DOHH2 (cell line): Measurements from ENCODE around the gene HMGB1.

Source experiments
- H3F3A ChIP-seq: fragments of 200-600 bp; sonication (generic), shearing (Covaris generic); 2 replicates; pipeline ENCODE4 v1.6.0; 2016; ENCODE audit warnings: antibody characterized with exemption, mild to moderate bottlenecking; ENCODE audit not compliant: control insufficient read depth, insufficient read depth
- H3K27ac ChIP-seq: fragments of 200-600 bp; sonication (generic); 2 replicates; pipeline ENCODE4 v1.5.1; 2014; ENCODE audit warnings: low read depth, mild to moderate bottlenecking, low read length, moderate library complexity
- H3K27me3 ChIP-seq: fragments of 200-600 bp; sonication (generic); 2 replicates; pipeline ENCODE4 v1.6.1; 2014; ENCODE audit warnings: mild to moderate bottlenecking, low read length, mixed read lengths; ENCODE audit not compliant: control insufficient read depth
- H3K36me3 ChIP-seq: fragments of 200-600 bp; sonication (generic); 2 replicates; pipeline ENCODE4 v1.6.1; 2014; ENCODE audit warnings: mild to moderate bottlenecking, low read length, moderate library complexity, mixed read lengths; ENCODE audit not compliant: control insufficient read depth
- H3K4me1 ChIP-seq: fragments of 200-600 bp; sonication (generic); 2 replicates; pipeline ENCODE4 v1.6.1; 2014; ENCODE audit warnings: mild to moderate bottlenecking, low read length, mixed read lengths; ENCODE audit not compliant: control insufficient read depth
- H3K4me2 ChIP-seq: fragments of 200-600 bp; sonication (generic); 2 replicates; pipeline ENCODE4 v1.6.0; 2014; ENCODE audit warnings: mild to moderate bottlenecking, low read length, moderate library complexity
- H3K4me3 ChIP-seq: fragments of 200-600 bp; sonication (generic); 2 replicates; pipeline ENCODE4 v1.5.1; 2014; ENCODE audit warnings: mild to moderate bottlenecking, low read length, mixed read lengths
- H3K79me2 ChIP-seq: fragments of 200-600 bp; sonication (generic); 2 replicates; pipeline ENCODE4 v1.6.1; 2014; ENCODE audit warnings: mild to moderate bottlenecking, low read length, mixed read lengths; ENCODE audit not compliant: control insufficient read depth
- H3K9me2 ChIP-seq: fragments of 200-600 bp; sonication (generic); replicated peaks from 2 replicates; pipeline ENCODE4 v1.6.1; 2014; ENCODE audit warnings: mild to moderate bottlenecking, low read length, mixed read lengths; ENCODE audit not compliant: control insufficient read depth
- H3K9me3 ChIP-seq: fragments of 200-600 bp; sonication (generic); 2 replicates; pipeline ENCODE4 v1.6.1; 2014; ENCODE audit warnings: antibody characterized with exemption, low read length, mixed read lengths; ENCODE audit not compliant: control insufficient read depth, insufficient read depth
- H4K20me1 ChIP-seq: fragments of 200-600 bp; sonication (generic); 2 replicates; pipeline ENCODE4 v1.6.0; 2014; ENCODE audit warnings: low read depth, mild to moderate bottlenecking, antibody characterized with exemption, low read length, moderate library complexity; ENCODE audit not compliant: control insufficient read depth, insufficient read depth
- EZH2phosphoT487 ChIP-seq: fragments of 200-600 bp; sonication (generic); IDR thresholded peaks from 2 replicates; pipeline ENCODE4 v1.6.1; 2017; ENCODE audit warnings: borderline replicate concordance, mild to moderate bottlenecking, antibody characterized with exemption, low read length, moderate library complexity, mixed read lengths
- TF ChIP-seq, protein P1 (sequence below): fragments of 200-600 bp; sonication (generic); IDR thresholded peaks from one replicate; pipeline ENCODE4 v1.5.1; 2014; ENCODE audit warnings: antibody characterized with exemption, mild to moderate bottlenecking, low read depth, low read length; ENCODE audit not compliant: poor library complexity, severe bottlenecking

HMGB1 gene

DNA sequence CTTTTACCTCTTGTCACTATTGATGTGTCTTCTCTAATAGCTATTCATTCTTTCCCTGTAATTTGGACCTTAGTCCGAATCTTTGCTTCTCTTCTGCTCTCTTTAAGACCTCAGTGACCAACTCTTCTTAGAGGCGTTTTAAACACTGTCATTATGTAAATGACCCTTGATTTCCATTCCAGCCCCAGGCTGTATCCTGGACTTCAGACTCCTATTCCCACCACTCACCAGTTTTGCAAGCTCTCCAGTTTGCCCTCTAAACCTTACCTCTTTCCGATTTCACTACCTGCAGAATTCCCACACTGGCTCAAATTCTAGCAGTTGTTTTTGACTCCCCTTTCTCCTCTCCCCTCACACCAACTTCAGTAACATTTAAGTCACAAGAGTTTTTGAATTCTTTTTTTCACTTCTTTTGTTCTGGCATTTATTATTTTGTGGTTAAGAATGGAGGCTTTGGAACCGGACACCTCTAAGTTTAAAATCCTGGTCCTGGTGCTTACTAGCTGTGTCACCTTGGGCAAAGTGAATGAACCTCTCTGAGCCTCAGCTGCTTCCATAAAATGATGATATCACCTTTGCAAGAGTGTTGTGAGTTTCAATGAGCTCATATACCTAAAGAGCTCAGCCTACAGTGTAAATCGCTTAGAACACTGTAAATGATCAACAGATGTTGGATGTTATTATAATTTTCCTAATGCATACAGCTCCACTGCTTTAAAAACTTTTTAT, 13.6 kb upstream of the HMGB1 start:
- Histone ChIP-seq H3K9me2 (no peaks in the 10 kb centered on the region), H4K20me1 (no peaks in the 10 kb centered on the region), H3K4me2 (no peak overlapping the region), H3K36me3 (no peaks in the 10 kb centered on the region), H3K4me3 (no peak overlapping the region), H3K4me1 (peaks cover 11% of the 10 kb centered on the region), H3K27me3 (no peaks in the 10 kb centered on the region), H3K79me2 (no peaks in the 10 kb centered on the region), H3K27ac (no peak overlapping the region), H3F3A (peaks cover 4% of the 10 kb centered on the region; the same call in 1 of the 2 replicates), H3K9me3 (no peaks in the 10 kb centered on the region)
- TF ChIP-seq, protein P1, sequence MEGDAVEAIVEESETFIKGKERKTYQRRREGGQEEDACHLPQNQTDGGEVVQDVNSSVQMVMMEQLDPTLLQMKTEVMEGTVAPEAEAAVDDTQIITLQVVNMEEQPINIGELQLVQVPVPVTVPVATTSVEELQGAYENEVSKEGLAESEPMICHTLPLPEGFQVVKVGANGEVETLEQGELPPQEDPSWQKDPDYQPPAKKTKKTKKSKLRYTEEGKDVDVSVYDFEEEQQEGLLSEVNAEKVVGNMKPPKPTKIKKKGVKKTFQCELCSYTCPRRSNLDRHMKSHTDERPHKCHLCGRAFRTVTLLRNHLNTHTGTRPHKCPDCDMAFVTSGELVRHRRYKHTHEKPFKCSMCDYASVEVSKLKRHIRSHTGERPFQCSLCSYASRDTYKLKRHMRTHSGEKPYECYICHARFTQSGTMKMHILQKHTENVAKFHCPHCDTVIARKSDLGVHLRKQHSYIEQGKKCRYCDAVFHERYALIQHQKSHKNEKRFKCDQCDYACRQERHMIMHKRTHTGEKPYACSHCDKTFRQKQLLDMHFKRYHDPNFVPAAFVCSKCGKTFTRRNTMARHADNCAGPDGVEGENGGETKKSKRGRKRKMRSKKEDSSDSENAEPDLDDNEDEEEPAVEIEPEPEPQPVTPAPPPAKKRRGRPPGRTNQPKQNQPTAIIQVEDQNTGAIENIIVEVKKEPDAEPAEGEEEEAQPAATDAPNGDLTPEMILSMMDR: no peak
- no peak for TF ChIP-seq EZH2phosphoT487

DNA sequence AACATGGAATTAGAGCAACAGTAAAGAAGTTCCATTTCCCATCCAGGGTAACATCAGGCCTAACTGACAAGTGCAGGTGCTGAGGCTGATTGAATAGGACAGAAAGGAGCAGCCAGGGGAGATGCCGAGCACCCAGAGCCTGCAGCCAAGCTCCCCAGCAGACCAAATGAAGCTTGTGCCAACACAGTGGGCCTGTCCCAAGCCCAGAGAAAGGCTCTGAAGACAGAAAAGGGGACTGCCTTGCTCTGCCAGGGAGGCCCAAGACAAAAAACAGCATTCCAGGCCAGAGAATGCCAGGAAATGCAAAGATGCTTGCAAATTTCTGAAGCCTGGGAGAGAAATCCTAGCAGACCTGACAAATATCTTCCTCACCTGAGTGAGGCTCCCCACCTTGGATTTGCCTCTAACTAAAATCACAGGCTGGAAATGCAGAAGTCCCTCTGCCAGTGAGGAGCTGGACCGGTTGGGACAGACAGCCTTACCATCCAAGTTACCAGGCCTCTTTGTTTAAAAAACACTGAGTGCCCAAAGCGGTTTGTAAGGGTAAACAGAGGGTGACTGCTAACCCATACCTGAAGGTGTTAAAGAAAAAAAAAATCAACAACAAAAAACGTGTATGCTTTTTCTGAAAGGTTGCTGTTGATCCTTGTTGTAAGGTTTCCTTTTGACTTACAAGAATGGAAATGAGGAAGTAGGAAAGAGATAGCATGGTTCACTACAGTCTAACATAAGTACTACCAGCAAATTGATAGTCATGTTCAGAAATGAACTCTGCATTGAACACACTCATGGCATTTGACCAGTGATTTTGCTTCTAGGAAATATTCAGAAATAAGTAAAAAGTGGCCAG, 11.8 kb upstream of the HMGB1 start:
- no peak for TF ChIP-seq EZH2phosphoT487
- TF ChIP-seq, protein P1: no peak
- no peaks in the 10 kb centered on the region for H3K79me2 ChIP-seq
- H3K4me1 ChIP-seq: peaks cover 19% of the 10 kb centered on the region
- no peak overlapping the region for H3K27ac ChIP-seq
- no peaks in the 10 kb centered on the region for H4K20me1 ChIP-seq
- H3K4me2 ChIP-seq: peak overlapping the region; percentile 37; the same call in 1 of the 2 replicates
- H3K9me3 ChIP-seq: no peaks in the 10 kb centered on the region
- H3F3A ChIP-seq: peaks cover 6% of the 10 kb centered on the region
- H3K27me3 ChIP-seq: no peaks in the 10 kb centered on the region
- no peak overlapping the region for H3K4me3 ChIP-seq
- H3K36me3 ChIP-seq: no peaks in the 10 kb centered on the region
- H3K9me2 ChIP-seq: no peaks in the 10 kb centered on the region

DNA sequence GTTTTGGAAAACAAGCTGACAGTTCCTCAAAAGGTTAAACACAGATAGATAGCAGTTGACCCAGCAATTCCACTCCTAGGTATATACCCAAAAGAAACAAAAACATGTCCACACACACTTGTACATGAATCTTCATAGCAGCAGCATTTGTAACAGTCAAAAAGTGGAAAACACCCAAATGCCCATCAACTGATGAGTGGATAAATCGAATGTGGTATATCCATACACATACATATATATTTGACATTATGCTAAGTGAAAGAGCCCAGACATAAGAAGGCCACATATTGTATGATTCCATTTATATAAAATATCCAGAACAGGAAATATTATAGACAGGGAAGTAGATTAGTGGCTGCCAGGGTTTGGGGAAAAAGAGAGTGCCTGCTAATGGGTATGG, 7.9 kb upstream of the HMGB1 start:
- Histone ChIP-seq H3K9me3 (no peaks in the 10 kb centered on the region), H3K4me3 (no peak overlapping the region), H4K20me1 (no peaks in the 10 kb centered on the region), H3K9me2 (no peaks in the 10 kb centered on the region), H3K27ac (no peak overlapping the region), H3K36me3 (no peaks in the 10 kb centered on the region), H3F3A (peaks cover 6% of the 10 kb centered on the region), H3K27me3 (no peaks in the 10 kb centered on the region), H3K79me2 (no peaks in the 10 kb centered on the region), H3K4me1 (peaks cover 19% of the 10 kb centered on the region), H3K4me2 (no peak overlapping the region)
- no peak for TF ChIP-seq EZH2phosphoT487
- TF ChIP-seq, protein P1: no peak
